Measurements from ENCODE around the gene PDS5B. TPM values are rescaled to one million over a fixed set of nuclear protein-coding genes. Genes with fewer than 3 reads are reported as not detected.

Gene PDS5B
- total and polyA plus RNA-seq, 9 of the 15 experiments (the other 6 are each of a cell fraction or from before 2014, with no cell fraction given), result 6.2 to 23.7 (median 13.1) TPM

- no peak overlapping the region for H2AFZ ChIP-seq (ENCODE audit: low read depth, low read length)
- TF ChIP-seq COPS2 (conservative IDR thresholded peaks at IDR 0.05) (no peak), KLF10 (CRISPR knock-in tag; IDR thresholded peaks at IDR 0.05) (no peak)
- peaks cover 70% of the 10 kb centered on the region for H3K79me2 ChIP-seq (ENCODE audit: control insufficient read depth, insufficient read depth, low read length)
- H3K4me2 ChIP-seq (ENCODE audit: insufficient read depth, low read length), result no peak overlapping the region
- no peak for FAIRE-seq
- intact Hi-C loops (cut with micrococcal nuclease), result loop anchor here (5.0 kb wide), 3 partner anchors 83 to 1133 kb away; no protein-coding TSS in a partner anchor
- H3K27ac ChIP-seq (ENCODE audit: extremely low read depth, low read depth, low read length), result no peak overlapping the region
- H3K27me3 ChIP-seq (ENCODE audit: control insufficient read depth in 2 of 2, insufficient read depth in 2 of 2, low read length in 2 of 2), result no peaks in the 10 kb centered on the region
- no peaks in the 10 kb centered on the region for H3K9me1 ChIP-seq (ENCODE audit: control insufficient read depth, insufficient read depth, low read length)
- no TSS peak for BruUV-seq (replicated peaks)
- no peaks in the 10 kb centered on the region for H3K9me3 ChIP-seq (replicated peaks; ENCODE audit: control insufficient read depth, insufficient read depth, low read depth, low read length)
- H4K20me1 ChIP-seq (replicated peaks; ENCODE audit: control insufficient read depth, insufficient read depth, low read length), result peaks cover 11% of the 10 kb centered on the region; the same call in 1 of the 2 replicates
- no peak overlapping the region for H3K9ac ChIP-seq (ENCODE audit: insufficient read depth in 1 of 2, low read depth in 2 of 2, low read length in 2 of 2)
- in situ Hi-C loops (cut with MboI), result loop anchor here (10.0 kb wide), 1 partner anchor 65 kb away; no protein-coding TSS in a partner anchor
- peaks cover 2 to 9% of the 10 kb centered on the region in 2 experiments; a peak in 3 of 5 replicates for H3K4me1 ChIP-seq (replicated peaks in 1 of 2; ENCODE audit: control insufficient read depth in 2 of 2, insufficient read depth in 2 of 2, low read length in 2 of 2)
- H3K4me3 ChIP-seq, result no peak overlapping the region
- DNase-seq (ENCODE audit: extremely low read depth in 1 of 4, low spot score in 3 of 4), result no peak
- WGBS (ENCODE audit: insufficient coverage, low coverage, missing lambda C conversion rate), result 63% methylated on average over 8 of the region's 8 CpGs
- CTCF ChIA-PET (ENCODE audit: low intra/inter-chr PET ratio), result no interaction called here
- H3K36me3 ChIP-seq (ENCODE audit: control insufficient read depth, insufficient read depth, low read length), result no peaks in the 10 kb centered on the region
- POLR2A ChIA-PET, result no interaction called here
- no peak for ATAC-seq
Measured at GRCh38 chr13:32589471-32589870, 3.2 kb downstream of the PDS5B start.

GRCh38 chr13:32590266-32590665, 4.0 kb downstream of the PDS5B start:
- Histone ChIP-seq H2AFZ (ENCODE audit: low read depth, low read length) (no peak overlapping the region), H3K9ac (ENCODE audit: insufficient read depth in 1 of 2, low read depth in 2 of 2, low read length in 2 of 2) (no peak overlapping the region), H3K79me2 (ENCODE audit: control insufficient read depth, insufficient read depth, low read length) (peaks cover 78% of the 10 kb centered on the region), H3K36me3 (ENCODE audit: control insufficient read depth, insufficient read depth, low read length) (no peaks in the 10 kb centered on the region), H3K9me3 (replicated peaks; ENCODE audit: control insufficient read depth, insufficient read depth, low read depth, low read length) (no peaks in the 10 kb centered on the region), H4K20me1 (replicated peaks; ENCODE audit: control insufficient read depth, insufficient read depth, low read length) (peaks cover 11% of the 10 kb centered on the region; the same call in 1 of the 2 replicates), H3K27ac (ENCODE audit: extremely low read depth, low read depth, low read length) (no peak overlapping the region), H3K4me3 (no peak overlapping the region), H3K4me1 (replicated peaks in 1 of 2; ENCODE audit: control insufficient read depth in 2 of 2, insufficient read depth in 2 of 2, low read length in 2 of 2) (peaks cover 2 to 9% of the 10 kb centered on the region in 2 experiments; a peak in 3 of 5 replicates), H3K4me2 (ENCODE audit: insufficient read depth, low read length) (no peak overlapping the region), H3K9me1 (ENCODE audit: control insufficient read depth, insufficient read depth, low read length) (no peaks in the 10 kb centered on the region), H3K27me3 (ENCODE audit: control insufficient read depth in 2 of 2, insufficient read depth in 2 of 2, low read length in 2 of 2) (no peaks in the 10 kb centered on the region)
- intact Hi-C loops (cut with micrococcal nuclease), result no loop called here
- FAIRE-seq (no peak), DNase-seq (ENCODE audit: extremely low read depth in 1 of 4, low spot score in 3 of 4) (no peak), ATAC-seq (no peak)
- CTCF ChIA-PET (ENCODE audit: low intra/inter-chr PET ratio), result no interaction called here
- WGBS (ENCODE audit: insufficient coverage, low coverage, missing lambda C conversion rate), result 0% methylated on average over 1 of the region's 2 CpGs
- in situ Hi-C loops (cut with MboI), result no loop called here
- POLR2A ChIA-PET, result no interaction called here
- no TSS peak for BruUV-seq (replicated peaks)
- TF ChIP-seq ZBTB33 (CRISPR knock-in tag; IDR thresholded peaks at IDR 0.05), result no peak
- no peak for TF ChIP-seq POLR3A (IDR thresholded peaks at IDR 0.05; ENCODE audit: borderline replicate concordance, extremely low read depth, insufficient read depth, insufficient read length)
- no peak for TF ChIP-seq TBP (optimal IDR thresholded peaks at IDR 0.05; ENCODE audit: low read depth, low read length)
- no peak for TF ChIP-seq POU5F1 (IDR thresholded peaks at IDR 0.05; ENCODE audit: borderline replicate concordance, low read depth, low read length, partially characterized antibody)
- TF ChIP-seq ELF4 (CRISPR knock-in tag; IDR thresholded peaks at IDR 0.05), result no peak
- TF ChIP-seq FOXA1 (IDR thresholded peaks at IDR 0.05; ENCODE audit: borderline replicate concordance), result no peak
- no peak for TF ChIP-seq TAL1 (IDR thresholded peaks at IDR 0.05)
- no peak for TF ChIP-seq NR2C1 (IDR thresholded peaks at IDR 0.05)
- no peak for TF ChIP-seq NR2C1 (tag; IDR thresholded peaks at IDR 0.05)
- TF ChIP-seq PHF21A (IDR thresholded peaks at IDR 0.05; ENCODE audit: borderline replicate concordance, low read depth), result no peak
- TF ChIP-seq CBFA2T2 (conservative IDR thresholded peaks at IDR 0.05), result no peak
- TF ChIP-seq RBM22 (IDR thresholded peaks at IDR 0.05; ENCODE audit: low read depth, low read length, poor library complexity, severe bottlenecking), result no peak
- TF ChIP-seq NFXL1 (CRISPR knock-in tag; IDR thresholded peaks at IDR 0.05), result no peak
- no peak for TF ChIP-seq ARNT (IDR thresholded peaks at IDR 0.05)
- TF ChIP-seq GTF2F1 (IDR thresholded peaks at IDR 0.05; ENCODE audit: low read depth, low read length), result no peak
- TF ChIP-seq U2AF2 (optimal IDR thresholded peaks at IDR 0.05; ENCODE audit: low read depth, low read length), result no peak
